SK-N-SH treated with all-trans-retinoic acid at 6 μM for 48 hours (cell line): Measurements from ENCODE around the gene MCU.

Experiments used
- ATAC-seq: fragments of 200-7000 bp; cut with Tn5 transposase; 3 replicates; pipeline ENCODE4 v1.9.1; 2020; ENCODE audit warnings: mild to moderate bottlenecking, moderate library complexity
- ARNTL ChIP-seq: fragments of 450-650 bp; formaldehyde crosslinking; IDR thresholded peaks from 2 replicates; pipeline ENCODE4 v1.5.0; 2020; ENCODE audit warnings: low read depth, mild to moderate bottlenecking, moderate library complexity, borderline replicate concordance
- BACH2 ChIP-seq: fragments of 250-450 bp; sonication (Bioruptor Pico); IDR thresholded peaks from 2 replicates; pipeline ENCODE4 v1.9.0; 2021; ENCODE audit warnings: mild to moderate bottlenecking, borderline replicate concordance
- CSDC2 ChIP-seq: fragments of 250-450 bp; sonication (Bioruptor Pico); IDR thresholded peaks from 2 replicates; pipeline ENCODE4 v1.5.0; 2020; ENCODE audit warnings: mild to moderate bottlenecking, moderate library complexity
- CSRNP3 ChIP-seq: fragments of 250-450 bp; sonication (Bioruptor Pico); IDR thresholded peaks from 2 replicates; pipeline ENCODE4 v1.5.1; 2021; ENCODE audit warnings: mild to moderate bottlenecking, moderate library complexity
- ESRRG ChIP-seq: fragments of 250-450 bp; sonication (Bioruptor Pico); IDR thresholded peaks from 2 replicates; pipeline ENCODE4 v1.6.1; 2021; ENCODE audit warnings: mild to moderate bottlenecking
- ISL1 ChIP-seq: fragments of 250-450 bp; sonication (Bioruptor Pico); IDR thresholded peaks from 2 replicates; pipeline ENCODE4 v2.1.2; 2022; ENCODE audit warnings: mild to moderate bottlenecking, moderate library complexity
- OSR1 ChIP-seq: fragments of 250-450 bp; sonication (Bioruptor Pico); IDR thresholded peaks from 2 replicates; pipeline ENCODE4 v1.8.0; 2022; ENCODE audit warnings: moderate library complexity, mild to moderate bottlenecking, inconsistent platforms
- POU6F1 ChIP-seq: fragments of 250-450 bp; sonication (Bioruptor Pico); IDR thresholded peaks from 2 replicates; pipeline ENCODE4 v1.8.0; 2021; ENCODE audit warnings: low read depth, mild to moderate bottlenecking, moderate library complexity, borderline replicate concordance
- PPARA ChIP-seq: fragments of 250-450 bp; sonication (Bioruptor Pico); IDR thresholded peaks from 2 replicates; pipeline ENCODE4 v1.5.0; 2020; ENCODE audit warnings: mild to moderate bottlenecking, borderline replicate concordance
- RARB ChIP-seq: fragments of 250-450 bp; sonication (Bioruptor Pico); IDR thresholded peaks from 2 replicates; pipeline ENCODE4 v1.8.0; 2021; ENCODE audit warnings: mild to moderate bottlenecking, moderate library complexity
- SNAI2 ChIP-seq: fragments of 250-450 bp; sonication (Bioruptor Pico); IDR thresholded peaks from 2 replicates; pipeline ENCODE4 v1.5.0; 2020; ENCODE audit warnings: mild to moderate bottlenecking, moderate library complexity
- TOX ChIP-seq: fragments of 250-450 bp; sonication (Bioruptor Pico); IDR thresholded peaks from 2 replicates; pipeline ENCODE4 v1.8.0; 2021; ENCODE audit warnings: mild to moderate bottlenecking, moderate library complexity, borderline replicate concordance
- TSHZ2 ChIP-seq: fragments of 250-450 bp; sonication (Bioruptor Pico); IDR thresholded peaks from 2 replicates; pipeline ENCODE4 v1.5.0; 2020; ENCODE audit warnings: mild to moderate bottlenecking, moderate library complexity
- ZC3H10 ChIP-seq: fragments of 250-450 bp; sonication (Bioruptor Pico); IDR thresholded peaks from 2 replicates; pipeline ENCODE4 v1.5.1; 2021; ENCODE audit warnings: mild to moderate bottlenecking, moderate library complexity
- ZFP3 ChIP-seq: fragments of 250-450 bp; sonication (Bioruptor Pico); IDR thresholded peaks from 2 replicates; pipeline ENCODE4 v1.5.0; 2020; ENCODE audit warnings: mild to moderate bottlenecking, moderate library complexity
- ZFP30 ChIP-seq: fragments of 450-650 bp; formaldehyde crosslinking; IDR thresholded peaks from 2 replicates; pipeline ENCODE4 v1.5.0; 2022; ENCODE audit warnings: mild to moderate bottlenecking, moderate library complexity
- ZNF565 ChIP-seq: fragments of 450-650 bp; formaldehyde crosslinking; conservative IDR thresholded peaks from 2 replicates; pipeline ENCODE4 v1.5.0; 2020; ENCODE audit warnings: low read depth, mild to moderate bottlenecking, moderate library complexity
- ZNF70 ChIP-seq: fragments of 450-650 bp; formaldehyde crosslinking; IDR thresholded peaks from 2 replicates; pipeline ENCODE4 v1.5.0; 2020; ENCODE audit warnings: mild to moderate bottlenecking, moderate library complexity
- ZNF8 ChIP-seq: fragments of 450-650 bp; formaldehyde crosslinking; IDR thresholded peaks from 2 replicates; pipeline ENCODE4 v1.5.0; 2020; ENCODE audit warnings: mild to moderate bottlenecking, moderate library complexity
- TF ChIP-seq, protein P1 (sequence below): fragments of 250-450 bp; sonication (Bioruptor Pico); IDR thresholded peaks from 2 replicates; pipeline ENCODE4 v1.8.0; 2020; ENCODE audit warnings: mild to moderate bottlenecking, moderate library complexity, borderline replicate concordance
- TF ChIP-seq, protein P2 (sequence below): fragments of 250-450 bp; sonication (Bioruptor Pico); IDR thresholded peaks from 2 replicates; pipeline ENCODE4 v1.5.1; 2020; ENCODE audit warnings: low read depth, mild to moderate bottlenecking, moderate library complexity

MCU gene

DNA sequence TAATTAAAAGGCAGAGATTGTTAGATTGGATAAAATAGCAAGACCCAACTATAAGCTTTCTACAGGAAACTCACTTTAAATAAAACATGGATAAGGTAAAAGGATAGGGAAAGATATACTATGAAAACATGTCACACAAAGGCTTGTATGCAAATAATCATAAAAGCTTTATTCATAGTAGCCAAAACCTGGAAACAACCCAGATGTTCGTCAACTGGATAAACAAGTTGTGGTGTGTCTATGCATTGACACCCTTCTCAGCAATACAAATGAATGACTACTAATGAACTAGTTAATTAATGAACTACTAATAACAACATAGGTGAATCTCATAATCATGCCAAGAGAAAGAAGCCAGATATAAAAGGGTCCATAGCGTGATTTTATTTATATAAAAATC, 163.8 kb downstream of the MCU start:
- TF ChIP-seq ZNF565 (CRISPR knock-in tag) (no peak), ISL1 (CRISPR knock-in tag) (no peak), POU6F1 (CRISPR knock-in tag) (no peak), RARB (CRISPR knock-in tag) (no peak), OSR1 (no peak)
- TF ChIP-seq, protein P1, sequence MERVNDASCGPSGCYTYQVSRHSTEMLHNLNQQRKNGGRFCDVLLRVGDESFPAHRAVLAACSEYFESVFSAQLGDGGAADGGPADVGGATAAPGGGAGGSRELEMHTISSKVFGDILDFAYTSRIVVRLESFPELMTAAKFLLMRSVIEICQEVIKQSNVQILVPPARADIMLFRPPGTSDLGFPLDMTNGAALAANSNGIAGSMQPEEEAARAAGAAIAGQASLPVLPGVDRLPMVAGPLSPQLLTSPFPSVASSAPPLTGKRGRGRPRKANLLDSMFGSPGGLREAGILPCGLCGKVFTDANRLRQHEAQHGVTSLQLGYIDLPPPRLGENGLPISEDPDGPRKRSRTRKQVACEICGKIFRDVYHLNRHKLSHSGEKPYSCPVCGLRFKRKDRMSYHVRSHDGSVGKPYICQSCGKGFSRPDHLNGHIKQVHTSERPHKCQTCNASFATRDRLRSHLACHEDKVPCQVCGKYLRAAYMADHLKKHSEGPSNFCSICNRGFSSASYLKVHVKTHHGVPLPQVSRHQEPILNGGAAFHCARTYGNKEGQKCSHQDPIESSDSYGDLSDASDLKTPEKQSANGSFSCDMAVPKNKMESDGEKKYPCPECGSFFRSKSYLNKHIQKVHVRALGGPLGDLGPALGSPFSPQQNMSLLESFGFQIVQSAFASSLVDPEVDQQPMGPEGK (CRISPR knock-in tag), result no peak
- no peak for ATAC-seq

DNA sequence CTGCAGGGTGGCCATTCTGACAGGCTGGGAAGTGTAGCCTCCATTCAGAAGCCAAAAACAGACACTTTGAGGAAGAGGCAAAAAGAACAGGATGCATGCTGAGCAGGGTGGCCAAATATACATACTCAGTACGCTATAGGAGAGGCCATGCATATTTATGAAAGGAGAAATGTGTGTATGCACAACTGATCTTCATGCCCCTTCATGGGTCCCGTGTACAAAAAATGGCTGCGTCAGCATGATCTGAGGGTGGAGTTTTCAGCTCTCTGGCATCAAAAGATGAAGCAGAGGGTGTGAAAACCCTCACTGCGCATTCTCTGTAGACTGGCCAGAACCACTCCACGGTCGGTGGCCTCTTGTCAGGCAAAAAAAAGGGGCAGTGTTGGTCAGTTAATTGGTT, 166.1 kb downstream of the MCU start:
- no peak for TF ChIP-seq POU6F1 (CRISPR knock-in tag)
- no peak for TF ChIP-seq ISL1 (CRISPR knock-in tag)
- TF ChIP-seq, protein P2, sequence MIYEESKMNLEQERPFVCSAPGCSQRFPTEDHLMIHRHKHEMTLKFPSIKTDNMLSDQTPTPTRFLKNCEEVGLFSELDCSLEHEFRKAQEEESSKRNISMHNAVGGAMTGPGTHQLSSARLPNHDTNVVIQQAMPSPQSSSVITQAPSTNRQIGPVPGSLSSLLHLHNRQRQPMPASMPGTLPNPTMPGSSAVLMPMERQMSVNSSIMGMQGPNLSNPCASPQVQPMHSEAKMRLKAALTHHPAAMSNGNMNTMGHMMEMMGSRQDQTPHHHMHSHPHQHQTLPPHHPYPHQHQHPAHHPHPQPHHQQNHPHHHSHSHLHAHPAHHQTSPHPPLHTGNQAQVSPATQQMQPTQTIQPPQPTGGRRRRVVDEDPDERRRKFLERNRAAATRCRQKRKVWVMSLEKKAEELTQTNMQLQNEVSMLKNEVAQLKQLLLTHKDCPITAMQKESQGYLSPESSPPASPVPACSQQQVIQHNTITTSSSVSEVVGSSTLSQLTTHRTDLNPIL, result no peak
- TF ChIP-seq TSHZ2 (CRISPR knock-in tag), result no peak
- no peak for TF ChIP-seq ZNF565 (CRISPR knock-in tag)
- TF ChIP-seq, protein P1 (CRISPR knock-in tag), result no peak
- TF ChIP-seq PPARA, result no peak
- no peak for TF ChIP-seq ZFP30 (CRISPR knock-in tag)
- no peak for TF ChIP-seq ZNF8
- TF ChIP-seq ZFP3 (CRISPR knock-in tag), result no peak
- TF ChIP-seq TOX (CRISPR knock-in tag), result no peak
- TF ChIP-seq BACH2 (CRISPR knock-in tag), result no peak
- no peak for TF ChIP-seq CSDC2
- no peak for TF ChIP-seq SNAI2
- no peak for TF ChIP-seq ZNF70 (CRISPR knock-in tag)
- TF ChIP-seq ZC3H10 (CRISPR knock-in tag), result no peak
- TF ChIP-seq RARB (CRISPR knock-in tag), result no peak
- TF ChIP-seq ARNTL (CRISPR knock-in tag), result no peak
- no peak for TF ChIP-seq ESRRG (CRISPR knock-in tag)
- no peak for TF ChIP-seq CSRNP3
- no peak for ATAC-seq
